Calu3 (cell line): ENCODE measurements around the gene ORM1. TPM values are rescaled to one million over a fixed set of nuclear protein-coding genes. Genes with fewer than 3 reads are reported as not detected.

Experiments
- BruUV-seq: library from RNA; stranded (reverse); fragments of 400-500 nt; replicated peaks from 2 replicates; lab custom pipeline; 2021; lab: Mats Ljungman, UMichigan
- CTCF ChIA-PET: fragments of 300-600 bp; sonication (Branson Sonifier 250); formaldehyde crosslinking; loops from one replicate; lab custom pipeline; 2022; ENCODE audit warnings: antibody characterized with exemption; lab: Charles Lee
- DNase-seq: peaks from one replicate; pipeline ENCODE4 v3.0.0; 2022
- H3K27ac Mint-ChIP-seq: one replicate; pipeline ENCODE4 v1.8.0; 2022; ENCODE audit warnings: mixed read lengths; ENCODE audit not compliant: unreplicated experiment
- H3K27me3 Mint-ChIP-seq: one replicate; pipeline ENCODE4 v1.8.0; 2022; ENCODE audit warnings: mixed read lengths; ENCODE audit not compliant: unreplicated experiment
- H3K36me3 Mint-ChIP-seq: one replicate; pipeline ENCODE4 v1.8.0; 2022; ENCODE audit warnings: mild to moderate bottlenecking, moderate library complexity, mixed read lengths; ENCODE audit not compliant: insufficient read depth, unreplicated experiment
- H3K4me1 Mint-ChIP-seq: one replicate; pipeline ENCODE4 v1.8.0; 2022; ENCODE audit warnings: mild to moderate bottlenecking, low read depth, mixed read lengths; ENCODE audit not compliant: unreplicated experiment
- H3K4me3 Mint-ChIP-seq: one replicate; pipeline ENCODE4 v1.8.0; 2022; ENCODE audit warnings: mild to moderate bottlenecking, low read depth, moderate library complexity, mixed read lengths; ENCODE audit not compliant: unreplicated experiment
- H3K9me3 Mint-ChIP-seq: one replicate; pipeline ENCODE4 v1.8.0; 2022; ENCODE audit warnings: low read depth, mixed read lengths; ENCODE audit not compliant: unreplicated experiment
- intact Hi-C: fragments of 100-400 bp; cut with micrococcal nuclease; formaldehyde crosslinking; loops from one replicate; pipeline ENCODE4 v1.10.0; 2022; ENCODE audit not compliant: unreplicated experiment
- total RNA-seq: library from RNA; stranded (reverse); gene quantifications from 2 replicates; pipeline ENCODE4 v1.2.3, GENCODE V29; 2022
- TF ChIP-seq, protein P1 (sequence below): fragments of 200-600 bp; IDR thresholded peaks from one replicate; pipeline ENCODE4 v1.8.0; 2022; ENCODE audit warnings: antibody characterized with exemption; ENCODE audit not compliant: unreplicated experiment

The ORM1 gene
- total RNA-seq, 1 experiment from 2014 or later = not detected

GRCh38 chr9:114291886-114292590 is 30.9 kb upstream of the ORM1 start:
- BruUV-seq = no TSS peak
- no peak for DNase-seq
- TF ChIP-seq, protein P1, sequence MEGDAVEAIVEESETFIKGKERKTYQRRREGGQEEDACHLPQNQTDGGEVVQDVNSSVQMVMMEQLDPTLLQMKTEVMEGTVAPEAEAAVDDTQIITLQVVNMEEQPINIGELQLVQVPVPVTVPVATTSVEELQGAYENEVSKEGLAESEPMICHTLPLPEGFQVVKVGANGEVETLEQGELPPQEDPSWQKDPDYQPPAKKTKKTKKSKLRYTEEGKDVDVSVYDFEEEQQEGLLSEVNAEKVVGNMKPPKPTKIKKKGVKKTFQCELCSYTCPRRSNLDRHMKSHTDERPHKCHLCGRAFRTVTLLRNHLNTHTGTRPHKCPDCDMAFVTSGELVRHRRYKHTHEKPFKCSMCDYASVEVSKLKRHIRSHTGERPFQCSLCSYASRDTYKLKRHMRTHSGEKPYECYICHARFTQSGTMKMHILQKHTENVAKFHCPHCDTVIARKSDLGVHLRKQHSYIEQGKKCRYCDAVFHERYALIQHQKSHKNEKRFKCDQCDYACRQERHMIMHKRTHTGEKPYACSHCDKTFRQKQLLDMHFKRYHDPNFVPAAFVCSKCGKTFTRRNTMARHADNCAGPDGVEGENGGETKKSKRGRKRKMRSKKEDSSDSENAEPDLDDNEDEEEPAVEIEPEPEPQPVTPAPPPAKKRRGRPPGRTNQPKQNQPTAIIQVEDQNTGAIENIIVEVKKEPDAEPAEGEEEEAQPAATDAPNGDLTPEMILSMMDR = no peak
- Mint-ChIP-seq H3K9me3 (peaks cover 4% of the 10 kb centered on the region), H3K4me1 (peaks cover 8% of the 10 kb centered on the region), H3K27ac (no peak overlapping the region), H3K4me3 (no peak overlapping the region), H3K27me3 (no peaks in the 10 kb centered on the region), H3K36me3 (no peaks in the 10 kb centered on the region)
- intact Hi-C loops = loop anchor here (2.0 to 5.0 kb wide), 4 partner anchors 135 to 610 kb away; partner anchors contain the start of gene COL27A1
- CTCF ChIA-PET = interaction anchor here (0.6 kb wide), 1 partner anchor 209 kb away, joined by 3 read pairs; no protein-coding TSS in a partner anchor

DNA sequence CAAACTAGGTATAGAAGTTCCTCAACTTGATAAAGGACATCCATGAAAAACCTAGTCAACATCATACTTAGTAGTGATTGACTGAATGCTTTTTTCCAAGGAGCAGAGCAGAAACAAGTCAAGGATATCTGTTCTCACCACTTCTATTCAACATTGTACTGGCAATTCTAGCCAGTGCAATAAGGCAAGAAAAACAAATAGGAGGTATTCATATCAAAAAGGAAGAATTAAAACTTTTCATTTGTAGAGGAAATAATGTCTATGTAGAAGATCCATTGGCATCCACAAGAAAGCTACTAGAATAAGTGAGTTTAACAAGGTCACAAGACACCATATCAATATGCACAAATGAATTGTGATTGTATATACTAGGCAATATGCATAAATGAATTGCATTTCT is 28.2 kb upstream of the ORM1 start:
- H3K9me3 Mint-ChIP-seq = peaks cover 4% of the 10 kb centered on the region
- no peak overlapping the region for H3K27ac Mint-ChIP-seq
- intact Hi-C loops = loop anchor here (5.0 kb wide), 2 partner anchors 137 to 612 kb away; partner anchors contain the start of gene COL27A1
- CTCF ChIA-PET = interaction anchor here (0.7 to 1.3 kb wide), 2 partner anchors 212 to 213 kb away, joined by 3 to 7 read pairs; no protein-coding TSS in a partner anchor
- no peaks in the 10 kb centered on the region for H3K36me3 Mint-ChIP-seq
- no peaks in the 10 kb centered on the region for H3K4me1 Mint-ChIP-seq
- H3K4me3 Mint-ChIP-seq = no peak overlapping the region
- TF ChIP-seq, protein P1 = no peak
- DNase-seq = no peak
- BruUV-seq = no TSS peak
- no peaks in the 10 kb centered on the region for H3K27me3 Mint-ChIP-seq

GRCh38 chr9:114296338-114296737 is 26.6 kb upstream of the ORM1 start:
- CTCF ChIA-PET = no interaction called here
- no peak overlapping the region for H3K4me3 Mint-ChIP-seq

DNA sequence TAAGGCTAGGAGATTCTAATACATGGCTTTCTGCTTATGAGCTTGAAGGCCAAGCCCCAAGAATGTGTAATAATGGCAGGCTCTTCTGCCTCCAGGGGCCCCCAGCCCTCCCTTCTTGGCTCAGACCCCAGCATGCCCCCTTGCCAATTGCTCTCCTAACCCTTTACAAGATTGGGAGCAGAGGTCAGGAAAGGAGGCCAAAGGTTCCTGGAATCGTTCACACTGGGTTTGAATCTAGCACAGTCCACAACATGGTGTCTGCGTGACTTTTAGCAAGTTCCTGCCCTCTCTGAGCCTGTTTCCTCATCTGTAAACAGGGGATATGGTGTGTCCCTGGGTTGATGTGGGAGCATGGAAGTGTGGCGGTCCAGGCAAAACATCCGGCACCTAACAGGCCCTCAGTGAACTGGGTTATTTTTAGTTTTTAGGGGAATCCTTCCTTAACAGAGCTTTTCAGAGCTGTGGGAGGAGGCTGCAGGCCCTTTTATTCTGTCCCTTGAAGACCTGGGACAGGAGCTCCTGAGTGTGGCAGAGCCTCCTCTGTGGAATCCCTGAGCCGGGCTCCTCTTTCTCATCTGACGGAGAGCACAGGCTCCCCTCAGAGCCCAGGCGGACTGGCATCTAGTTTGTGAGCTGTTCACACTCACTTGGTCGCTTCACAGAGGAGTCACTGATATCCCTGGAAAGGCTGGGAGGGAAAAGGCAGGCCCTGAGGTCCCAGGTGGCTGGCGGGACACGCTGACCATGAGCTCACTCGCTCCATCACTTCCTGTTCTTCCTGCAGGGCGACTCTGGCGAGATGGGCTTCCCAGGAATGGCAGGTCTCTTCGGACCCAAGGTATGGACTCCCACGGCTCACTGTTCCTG is 23.4 kb upstream of the ORM1 start:
- Mint-ChIP-seq H3K36me3 (no peaks in the 10 kb centered on the region), H3K9me3 (peaks cover 4% of the 10 kb centered on the region), H3K4me1 (no peaks in the 10 kb centered on the region), H3K27ac (no peak overlapping the region), H3K4me3 (no peak overlapping the region), H3K27me3 (no peaks in the 10 kb centered on the region)
- CTCF ChIA-PET = no interaction called here
- intact Hi-C loops = no loop called here
- TF ChIP-seq, protein P1 = no peak
- no peak for DNase-seq
- no TSS peak for BruUV-seq

More at GRCh38 chr9:114296338-114296737, 26.6 kb upstream of the ORM1 start:
- Mint-ChIP-seq H3K27ac (no peak overlapping the region), H3K9me3 (peaks cover 4% of the 10 kb centered on the region), H3K36me3 (no peaks in the 10 kb centered on the region), H3K27me3 (no peaks in the 10 kb centered on the region), H3K4me1 (no peaks in the 10 kb centered on the region)
- intact Hi-C loops = no loop called here
- no peak for DNase-seq
- TF ChIP-seq, protein P1 = no peak
- no TSS peak for BruUV-seq
